H1 (cell line): ENCODE data around the gene TNS4. TPM values are rescaled to one million over a fixed set of nuclear protein-coding genes. Genes with fewer than 3 reads are reported as not detected.

Source experiments
- CTCF ChIA-PET: fragments of 300-600 bp; sonication (Branson Sonifier 250); formaldehyde crosslinking; loops from one replicate; lab custom pipeline; 2021; ENCODE audit not compliant: partially characterized antibody; lab: Charles Lee
- POLR2A ChIA-PET: fragments of 300-600 bp; sonication (Branson Sonifier 250); formaldehyde crosslinking; loops from one replicate; lab custom pipeline; 2021; ENCODE audit warnings: inconsistent platforms; ENCODE audit not compliant: partially characterized antibody; lab: Charles Lee
- DNase-seq, 2 experiments: peaks; one replicate each; pipeline versions ENCODE4 v3.0.0 to v3.0.0-alpha.2; 2010 to 2022; ENCODE audit warnings: low spot score in 2 of 2, low read depth in 1 of 2, mixed read lengths in 1 of 2
- FAIRE-seq: peaks from 2 replicates; lab custom pipeline; 2011; peaks lifted over from hg19 to GRCh38; lab: Jason Lieb, UNC
- H2AFZ ChIP-seq: 2 replicates; pipeline ENCODE4 v1.8.1; 2012; ENCODE audit warnings: low read length, inconsistent platforms
- H2AK5ac ChIP-seq: 2 replicates; pipeline ENCODE4 v1.6.1; 2013; ENCODE audit warnings: low read depth, low read length
- H2BK120ac ChIP-seq: replicated peaks from 2 replicates; pipeline ENCODE3; 2013; ENCODE audit warnings: low read depth, low read length, inconsistent platforms
- H2BK12ac ChIP-seq: 2 replicates; pipeline ENCODE4 v1.6.1; 2013; ENCODE audit warnings: low read depth, low read length
- H2BK15ac ChIP-seq: 2 replicates; pipeline ENCODE4 v1.6.1; 2013; ENCODE audit warnings: low read length
- H2BK20ac ChIP-seq: 2 replicates; pipeline ENCODE4 v1.6.1; 2013; ENCODE audit warnings: low read length
- H2BK5ac ChIP-seq: 2 replicates; pipeline ENCODE4 v1.6.1; 2013; ENCODE audit warnings: low read depth, low read length
- H3K14ac ChIP-seq: 2 replicates; pipeline ENCODE4 v1.6.1; 2013; ENCODE audit warnings: inconsistent platforms; ENCODE audit not compliant: insufficient read length
- H3K18ac ChIP-seq: 2 replicates; pipeline ENCODE4 v1.6.1; 2013; ENCODE audit warnings: low read length; ENCODE audit errors: extremely low read depth
- H3K23ac ChIP-seq: 2 replicates; pipeline ENCODE4 v1.6.1; 2013; ENCODE audit warnings: inconsistent platforms; ENCODE audit not compliant: insufficient read length
- H3K23me2 ChIP-seq: 2 replicates; pipeline ENCODE4 v1.6.1; 2013; ENCODE audit warnings: low read depth, low read length
- H3K27ac ChIP-seq: 2 replicates; pipeline ENCODE4 v1.6.1; 2011; ENCODE audit warnings: low read depth, low read length, inconsistent platforms
- H3K27me3 ChIP-seq, 4 experiments: replicated peaks in 1 of 4; 1 replicate in 1 of 4; 2 replicates in 3 of 4; pipeline versions ENCODE4 v1.6.1 to v1.8.1; 2011 to 2013; ENCODE audit warnings: low read length in 3 of 4, mild to moderate bottlenecking in 3 of 4, inconsistent platforms in 2 of 4, mixed read lengths in 2 of 4, moderate library complexity in 1 of 4; ENCODE audit not compliant: control insufficient read depth in 3 of 4, insufficient read depth in 3 of 4; ENCODE audit errors: extremely low read depth in 1 of 4
- H3K36me3 ChIP-seq, 4 experiments: 2 replicates each; pipeline versions ENCODE4 v1.6.1 to v1.8.1; 2011 to 2013; ENCODE audit warnings: mild to moderate bottlenecking in 4 of 4, low read length in 3 of 4, moderate library complexity in 2 of 4, control low read depth in 1 of 4, inconsistent platforms in 1 of 4; ENCODE audit not compliant: insufficient read depth in 4 of 4, control insufficient read depth in 2 of 4
- H3K4ac ChIP-seq: replicated peaks from 2 replicates; pipeline ENCODE3; 2013; ENCODE audit warnings: low read length, low read depth, mixed read lengths, inconsistent platforms; ENCODE audit not compliant: insufficient read length
- H3K4me1 ChIP-seq, 4 experiments: replicated peaks in 1 of 4; 1 replicate in 1 of 4; 2 replicates in 3 of 4; pipeline versions ENCODE4 v1.6.1 to v1.8.1; 2011 to 2013; ENCODE audit warnings: low read length in 3 of 4, inconsistent platforms in 2 of 4, mixed read lengths in 1 of 4; ENCODE audit not compliant: insufficient read depth in 4 of 4, control insufficient read depth in 3 of 4
- H3K4me2 ChIP-seq, 2 experiments: 2 replicates each; pipeline versions ENCODE4 v1.6.1 to v1.8.1; 2011 to 2013; ENCODE audit warnings: low read depth in 2 of 2, low read length in 2 of 2, control low read depth in 1 of 2, inconsistent platforms in 1 of 2, mild to moderate bottlenecking in 1 of 2; ENCODE audit not compliant: insufficient read depth in 1 of 2
- H3K4me3 ChIP-seq, 4 experiments: fragments of 200-600, 300-600 bp in 1 of 4; sonication (generic), shearing (Covaris generic), sonication (Bioruptor Twin) in 1 of 4; 2 replicates each; pipeline versions ENCODE4 v1.5.1 to v1.8.1; 2011 to 2016; ENCODE audit warnings: low read length in 4 of 4, low read depth in 3 of 4, control low read depth in 2 of 4, inconsistent platforms in 2 of 4, mild to moderate bottlenecking in 2 of 4, mixed read lengths in 1 of 4, moderate library complexity in 1 of 4; ENCODE audit not compliant: insufficient read depth in 2 of 4; ENCODE audit errors: extremely low read depth in 1 of 4
- H3K56ac ChIP-seq: replicated peaks from 2 replicates; pipeline ENCODE3; 2013; ENCODE audit warnings: low read depth, mild to moderate bottlenecking, mixed read lengths, low read length, inconsistent platforms; ENCODE audit not compliant: insufficient read length
- H3K79me1 ChIP-seq: 2 replicates; pipeline ENCODE4 v1.6.1; 2013; ENCODE audit warnings: low read depth, low read length, control low read depth
- H3K79me2 ChIP-seq, 2 experiments: 2 replicates each; pipeline versions ENCODE4 v1.6.1 to v1.8.1; 2012 to 2013; ENCODE audit warnings: low read length in 2 of 2, mild to moderate bottlenecking in 2 of 2, inconsistent platforms in 1 of 2; ENCODE audit not compliant: insufficient read depth in 2 of 2, control insufficient read depth in 1 of 2
- H3K9ac ChIP-seq, 4 experiments: replicated peaks in 1 of 4; 1 replicate in 1 of 4; 2 replicates in 3 of 4; pipeline versions ENCODE4 v1.6.1 to v1.8.1; 2011 to 2013; ENCODE audit warnings: low read depth in 3 of 4, low read length in 3 of 4, control low read depth in 2 of 4, mild to moderate bottlenecking in 2 of 4, moderate library complexity in 2 of 4, inconsistent platforms in 1 of 4; ENCODE audit errors: extremely low read depth in 1 of 4
- H3K9me3 ChIP-seq, 2 experiments: 2 replicates each; pipeline versions ENCODE4 v1.6.1 to v1.8.1; 2012 to 2013; ENCODE audit warnings: mild to moderate bottlenecking in 2 of 2, moderate library complexity in 2 of 2, control low read depth in 1 of 2, inconsistent platforms in 1 of 2, low read depth in 1 of 2, low read length in 1 of 2, mixed read lengths in 1 of 2; ENCODE audit not compliant: insufficient read depth in 2 of 2
- H4K20me1 ChIP-seq, 2 experiments: replicated peaks in 1 of 2; 2 replicates each; pipeline versions ENCODE3 to v1.8.1; 2011 to 2013; ENCODE audit warnings: inconsistent platforms in 2 of 2, low read length in 2 of 2, mild to moderate bottlenecking in 1 of 2; ENCODE audit not compliant: insufficient read depth in 2 of 2, control insufficient read depth in 1 of 2
- H4K5ac ChIP-seq: 2 replicates; pipeline ENCODE4 v1.6.1; 2013; ENCODE audit warnings: low read length, low read depth, mixed read lengths, inconsistent platforms; ENCODE audit not compliant: insufficient read length
- H4K8ac ChIP-seq: 2 replicates; pipeline ENCODE4 v1.8.0; 2013; ENCODE audit warnings: mild to moderate bottlenecking, moderate library complexity, low read length, inconsistent platforms; ENCODE audit not compliant: insufficient read depth; ENCODE audit errors: extremely low read depth
- H4K91ac ChIP-seq: replicated peaks from 2 replicates; pipeline ENCODE3; 2013; ENCODE audit warnings: low read length, mixed read lengths, inconsistent platforms; ENCODE audit not compliant: insufficient read length
- BACH1 ChIP-seq: IDR thresholded peaks from 2 replicates; pipeline ENCODE4 v1.6.1; 2012; ENCODE audit warnings: low read length, improper control_type of control experiment
- BRCA1 ChIP-seq: IDR thresholded peaks from 2 replicates; pipeline ENCODE4 v1.6.1; 2012; ENCODE audit warnings: low read depth, low read length, improper control_type of control experiment
- CBX5 ChIP-seq: fragments of 300-800, 300-1000 bp; sonication (generic); IDR thresholded peaks from 2 replicates; pipeline ENCODE4 v1.7.1; 2016; ENCODE audit warnings: antibody characterized with exemption, low read length, low read depth
- CEBPB ChIP-seq: IDR thresholded peaks from 2 replicates; pipeline ENCODE4 v1.6.1; 2012; ENCODE audit warnings: low read depth, low read length
- CREB1 ChIP-seq: IDR thresholded peaks from 2 replicates; pipeline ENCODE4 v1.6.1; 2012; ENCODE audit warnings: inconsistent platforms
- EGR1 ChIP-seq: IDR thresholded peaks from 2 replicates; pipeline ENCODE4 v1.6.1; 2011; ENCODE audit warnings: low read depth, low read length, borderline replicate concordance
- GABPA ChIP-seq: IDR thresholded peaks from 2 replicates; pipeline ENCODE4 v1.6.1; 2011; ENCODE audit warnings: mild to moderate bottlenecking, low read length, moderate library complexity, borderline replicate concordance; ENCODE audit not compliant: insufficient read depth
- NRF1 ChIP-seq: IDR thresholded peaks from 2 replicates; pipeline ENCODE4 v1.6.1; 2011; ENCODE audit warnings: mild to moderate bottlenecking, low read depth, low read length, improper control_type of control experiment
- PHF8 ChIP-seq: fragments of 200-600 bp; sonication (generic); conservative IDR thresholded peaks from 2 replicates; pipeline ENCODE4 v1.7.1; 2012; ENCODE audit warnings: low read depth, mild to moderate bottlenecking, inconsistent platforms, low read length, moderate library complexity
- RAD21 ChIP-seq, 2 experiments: IDR thresholded peaks in 1 of 2; conservative IDR thresholded peaks in 1 of 2; 2 replicates each; pipeline ENCODE4 v1.6.1; 2011; ENCODE audit warnings: low read depth in 2 of 2, low read length in 2 of 2, improper control_type of control experiment in 1 of 2, inconsistent platforms in 1 of 2, mild to moderate bottlenecking in 1 of 2, moderate library complexity in 1 of 2
- RNF2 ChIP-seq: fragments of 200-900, 300-1000 bp; sonication (generic); IDR thresholded peaks from 2 replicates; pipeline ENCODE4 v1.7.1; 2016; ENCODE audit warnings: borderline replicate concordance, low read depth, mild to moderate bottlenecking, antibody characterized with exemption, low read length; ENCODE audit not compliant: poor library complexity, severe bottlenecking; ENCODE audit errors: missing control alignments
- SP1 ChIP-seq: IDR thresholded peaks from 2 replicates; pipeline ENCODE4 v1.6.1; 2011; ENCODE audit warnings: low read depth, low read length
- WGBS, 2 experiments: shearing (Covaris generic) in 1 of 2; methylation state at CpG; one replicate each; pipeline versions ENCODE4 v1.1.6 to v1.1.7; 2013 to 2015; ENCODE audit warnings: low lambda C conversion rate in 2 of 2, mixed read lengths in 2 of 2, inconsistent platforms in 1 of 2, low coverage in 1 of 2, missing lambda C conversion rate in 1 of 2; ENCODE audit not compliant: insufficient replicate concordance in 2 of 2, insufficient coverage in 1 of 2, insufficient read length in 1 of 2; ENCODE audit errors: extremely low coverage in 1 of 2, missing lambda C conversion rate in 1 of 2; 5-methylcytosine and 5-hydroxymethylcytosine counted together
- polyA plus RNA-seq, 7 experiments: library from polyadenylated mRNA; depleted of rRNA in 3 of 7; stranded (reverse) in 5 of 7; unstranded in 2 of 7; fragments of >200 nt in 5 of 7; fragments of 200-250 nt in 2 of 7; gene quantifications; 1 replicate in 5 of 7; 2 replicates in 1 of 7; 4 replicates in 1 of 7; pipeline versions ENCODE4 v1.2.1 to v1.2.3, GENCODE V29; 2011 to 2013; ENCODE audit warnings: missing spikeins in 2 of 7, mixed read lengths in 2 of 7
- total RNA-seq: library from RNA; stranded (reverse); fragmentation: NEBNext Ultra II Directional; extraction: Animal tissue kit (Norgen Biotek cat#: 25700); gene quantifications from 2 replicates; pipeline ENCODE4 v1.2.1, GENCODE V29; 2021
- TF ChIP-seq, protein P1 (sequence below): IDR thresholded peaks from 2 replicates; pipeline ENCODE4 v1.6.1; 2012; ENCODE audit warnings: inconsistent platforms

TNS4 gene
- total and polyA plus RNA-seq, 2 of the 8 experiments (the other 6 are each of a cell fraction or from before 2014, with no cell fraction given): 0.20 to 0.21 TPM

DNA sequence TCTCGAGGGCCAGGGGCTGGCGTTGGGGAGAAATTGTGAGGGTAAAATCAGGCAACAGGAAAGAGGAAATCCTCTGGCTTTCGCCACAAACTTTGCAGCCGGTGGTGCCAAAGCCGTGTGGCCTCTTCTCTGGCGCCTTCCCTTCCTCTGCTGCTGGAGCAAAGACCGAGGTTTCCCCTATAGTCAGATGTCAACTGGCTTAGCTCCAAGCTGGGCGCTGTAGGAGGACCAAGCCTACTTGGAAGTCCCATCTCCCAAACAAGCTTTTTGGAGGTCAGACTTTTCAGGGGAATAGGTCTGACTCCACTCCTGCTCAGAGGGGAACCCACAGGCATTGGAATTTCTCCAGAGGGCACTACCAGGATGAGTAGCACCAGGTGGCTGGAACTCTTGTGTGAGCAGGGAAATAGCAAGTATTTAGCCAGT lies 53.2 kb downstream of the TNS4 start:
- H2BK20ac ChIP-seq: no peak overlapping the region
- no peak overlapping the region for H3K9ac ChIP-seq
- H2AK5ac ChIP-seq: no peak overlapping the region
- no peak overlapping the region for H2AFZ ChIP-seq
- peaks cover 11% of the 10 kb centered on the region for H3K23me2 ChIP-seq
- H3K4me1 ChIP-seq: peaks cover 5 to 22% (median 10%) of the 10 kb centered on the region in 4 experiments
- H3K9me3 ChIP-seq: no peaks in the 10 kb centered on the region
- DNase-seq (no peak), FAIRE-seq (no peak)
- no peak overlapping the region for H2BK15ac ChIP-seq
- no peak overlapping the region for H3K18ac ChIP-seq
- peaks cover 0 to 2% (median 0%) of the 10 kb centered on the region in 4 experiments; a peak in 1 of 8 replicates for H3K36me3 ChIP-seq
- H3K4ac ChIP-seq: no peak overlapping the region
- no peak overlapping the region for H2BK120ac ChIP-seq
- H3K4me2 ChIP-seq: no peak overlapping the region
- POLR2A ChIA-PET: interaction anchor here (0.7 to 2.0 kb wide), 9 partner anchors 8 to 379 kb away, joined by 3 to 7 read pairs (median 4); no protein-coding TSS in a partner anchor
- 90% methylated on average over 8 of the region's 8 CpGs; no CpG with 5 or more reads in 1 of the 2 experiments for WGBS, 2 experiments
- H4K91ac ChIP-seq: no peak overlapping the region
- H4K20me1 ChIP-seq: peaks cover 2 to 4% of the 10 kb centered on the region in 2 experiments
- H3K23ac ChIP-seq: no peak overlapping the region
- no peak overlapping the region for H2BK12ac ChIP-seq
- peaks cover 11% of the 10 kb centered on the region for H3K79me1 ChIP-seq
- no peak overlapping the region for H3K4me3 ChIP-seq
- no peak overlapping the region for H4K5ac ChIP-seq
- peaks cover 0 to 54% of the 10 kb centered on the region in 2 experiments; a peak in 3 of 4 replicates for H3K79me2 ChIP-seq
- H2BK5ac ChIP-seq: no peak overlapping the region
- H4K8ac ChIP-seq: no peak overlapping the region
- no peak overlapping the region for H3K56ac ChIP-seq
- CTCF ChIA-PET: interaction anchor here (0.6 to 34.1 kb wide), 18 partner anchors 1 to 1263 kb away, joined by 3 to 739 read pairs (median 4); partner anchors contain the start of genes GJD3 and IGFBP4
- no peak overlapping the region for H3K14ac ChIP-seq
- no peak overlapping the region for H3K27ac ChIP-seq
- no peaks in the 10 kb centered on the region; a peak in 1 of 7 replicates for H3K27me3 ChIP-seq
- no peak for TF ChIP-seq GABPA
- TF ChIP-seq, protein P1, sequence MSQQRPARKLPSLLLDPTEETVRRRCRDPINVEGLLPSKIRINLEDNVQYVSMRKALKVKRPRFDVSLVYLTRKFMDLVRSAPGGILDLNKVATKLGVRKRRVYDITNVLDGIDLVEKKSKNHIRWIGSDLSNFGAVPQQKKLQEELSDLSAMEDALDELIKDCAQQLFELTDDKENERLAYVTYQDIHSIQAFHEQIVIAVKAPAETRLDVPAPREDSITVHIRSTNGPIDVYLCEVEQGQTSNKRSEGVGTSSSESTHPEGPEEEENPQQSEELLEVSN: no peak
- TF ChIP-seq BACH1: no peak
- no peak for TF ChIP-seq PHF8
- TF ChIP-seq SP1: no peak
- TF ChIP-seq RAD21 (IDR thresholded peaks at IDR 0.05 in 1 of 2, conservative IDR thresholded peaks at IDR 0.05 in 1 of 2; ENCODE audit: low read depth in 2 of 2, low read length in 2 of 2): no peak
- no peak for TF ChIP-seq BRCA1
- TF ChIP-seq CBX5: no peak
- no peak for TF ChIP-seq EGR1
- TF ChIP-seq NRF1: no peak
- no peak for TF ChIP-seq CEBPB
- no peak for TF ChIP-seq RNF2
- no peak for TF ChIP-seq CREB1
